NB4 (cell line): ENCODE data around the gene LRRC4C.

Source experiments
- DNase-seq: peaks from one replicate; pipeline ENCODE4 v3.0.0; 2010; ENCODE audit warnings: low read depth
- H3K4me3 ChIP-seq: one replicate; pipeline ENCODE4 v1.5.1; 2011; ENCODE audit warnings: mild to moderate bottlenecking, low read depth, low read length, moderate library complexity
- CTCF ChIP-seq: IDR thresholded peaks from one replicate; pipeline ENCODE4 v1.5.1; 2012; ENCODE audit warnings: low read depth, low read length
- MAX ChIP-seq: IDR thresholded peaks from 2 replicates; pipeline ENCODE4 v1.6.1; 2011; ENCODE audit warnings: low read depth, low read length
- MYC ChIP-seq: IDR thresholded peaks from 2 replicates; pipeline ENCODE4 v1.6.1; 2011; ENCODE audit warnings: low read depth, low read length
- POLR2A ChIP-seq: IDR thresholded peaks from 2 replicates; pipeline ENCODE4 v1.6.1; 2011; ENCODE audit warnings: mild to moderate bottlenecking; ENCODE audit not compliant: insufficient read length; ENCODE audit errors: extremely low read depth

Gene LRRC4C

DNA sequence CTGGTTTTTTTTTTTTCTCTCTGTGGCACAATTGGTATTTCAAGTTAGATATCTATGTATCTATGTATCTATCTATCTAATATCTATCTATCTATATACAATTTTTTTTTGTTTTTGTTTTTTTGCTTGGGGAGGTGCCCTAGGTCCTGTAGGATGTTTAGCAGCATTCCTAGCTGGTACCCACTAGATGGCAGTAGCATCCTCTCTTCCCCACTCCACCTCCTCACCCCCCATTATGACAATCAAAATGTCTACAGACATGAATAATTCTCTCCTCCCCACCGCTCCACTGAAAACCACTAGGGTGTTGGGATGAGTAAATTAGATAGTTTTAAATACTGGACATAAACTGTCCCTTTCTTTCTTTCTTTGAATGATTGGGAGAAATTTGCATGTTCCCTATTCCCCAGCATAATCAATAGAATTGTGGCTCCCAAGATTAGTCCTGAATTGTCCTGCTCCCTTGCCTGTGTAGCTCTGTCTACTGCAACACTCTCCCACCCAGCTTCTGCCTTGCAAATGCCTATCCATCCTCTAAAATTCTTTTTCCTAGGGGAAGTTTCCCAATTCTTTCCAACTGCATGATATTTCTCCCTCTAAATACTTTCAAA lies 1152.4 kb downstream of the LRRC4C start:
- TF ChIP-seq CTCF (peak; percentile 82), POLR2A (no peak), MAX (no peak), MYC (no peak)
- H3K4me3 ChIP-seq: no peak overlapping the region
- DNase-seq: peak; percentile 56

DNA sequence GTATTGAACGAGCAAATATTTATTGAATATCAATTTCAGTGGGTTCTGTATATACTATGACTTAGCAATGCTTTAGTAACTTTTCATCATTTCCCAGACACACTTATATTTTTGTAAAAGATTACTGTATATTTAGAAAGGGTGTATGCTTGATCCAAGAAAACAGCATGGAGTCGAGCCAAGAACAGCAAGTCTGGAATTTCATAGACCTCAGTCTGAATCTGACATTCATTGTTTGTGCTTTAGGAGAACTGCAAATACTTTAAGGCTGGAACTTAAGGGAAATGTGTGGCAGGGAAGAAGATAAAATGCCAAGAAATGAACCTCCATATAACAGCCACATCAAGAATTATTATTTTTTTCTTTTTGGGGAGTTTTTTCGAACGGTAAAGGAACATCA lies 1156.8 kb downstream of the LRRC4C start:
- DNase-seq: no peak
- H3K4me3 ChIP-seq: no peak overlapping the region
- no peak for TF ChIP-seq CTCF

GRCh38 chr11:40295466-40295865 lies 1164.0 kb downstream of the LRRC4C start:
- no peak overlapping the region for H3K4me3 ChIP-seq
- no peak for DNase-seq
- TF ChIP-seq MAX (no peak), MYC (no peak), CTCF (no peak), POLR2A (no peak)

GRCh38 chr11:40294741-40295140 lies 1164.7 kb downstream of the LRRC4C start:
- DNase-seq: no peak
- no peak for TF ChIP-seq MYC
- TF ChIP-seq CTCF: no peak
- TF ChIP-seq MAX: no peak
- TF ChIP-seq POLR2A: no peak
- no peak overlapping the region for H3K4me3 ChIP-seq

GRCh38 chr11:40294349-40294735 lies 1165.1 kb downstream of the LRRC4C start:
- no peak for DNase-seq
- no peak for TF ChIP-seq MYC
- TF ChIP-seq POLR2A: no peak
- no peak for TF ChIP-seq CTCF
- TF ChIP-seq MAX: no peak
- H3K4me3 ChIP-seq: no peak overlapping the region
